AG09319 (cell line): ENCODE measurements around the gene LHX1.

ENCODE experiments used
- DNase-seq: peaks from one replicate; pipeline ENCODE4 v3.0.0-alpha.2; 2010; ENCODE audit warnings: low read depth; ENCODE audit errors: extremely low read depth
- CTCF ChIP-seq: IDR thresholded peaks from 2 replicates; pipeline ENCODE4 v1.5.1; 2011; ENCODE audit warnings: low read depth, mild to moderate bottlenecking, inconsistent platforms, low read length, moderate library complexity

Gene LHX1

GRCh38 chr17:36923814-36924221 lies 13.5 kb upstream of the LHX1 start:
- TF ChIP-seq CTCF, result no peak
- DNase-seq, result no peak

GRCh38 chr17:36926226-36926625 lies 11.0 kb upstream of the LHX1 start:
- no peak for TF ChIP-seq CTCF
- no peak for DNase-seq

DNA sequence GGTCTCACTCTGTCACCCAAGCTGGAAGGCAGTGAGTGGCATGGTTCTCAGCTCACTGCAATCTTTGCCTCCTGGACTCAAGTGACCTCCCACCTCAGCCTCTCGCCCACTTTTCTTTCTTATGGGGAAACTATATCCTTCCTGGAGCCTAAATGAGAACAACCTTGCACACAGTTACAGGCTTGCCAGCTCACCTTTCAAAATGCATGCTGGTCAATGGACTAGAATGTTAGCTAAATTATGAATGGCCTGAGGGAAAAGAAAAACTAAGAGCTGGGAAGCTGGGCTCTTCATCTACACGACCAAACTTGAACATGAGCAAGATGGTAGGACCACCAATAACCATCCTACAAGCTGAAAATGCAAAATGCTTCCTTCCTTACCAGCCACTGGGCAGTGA lies 10.6 kb upstream of the LHX1 start:
- TF ChIP-seq CTCF, result no peak
- DNase-seq, result no peak

DNA sequence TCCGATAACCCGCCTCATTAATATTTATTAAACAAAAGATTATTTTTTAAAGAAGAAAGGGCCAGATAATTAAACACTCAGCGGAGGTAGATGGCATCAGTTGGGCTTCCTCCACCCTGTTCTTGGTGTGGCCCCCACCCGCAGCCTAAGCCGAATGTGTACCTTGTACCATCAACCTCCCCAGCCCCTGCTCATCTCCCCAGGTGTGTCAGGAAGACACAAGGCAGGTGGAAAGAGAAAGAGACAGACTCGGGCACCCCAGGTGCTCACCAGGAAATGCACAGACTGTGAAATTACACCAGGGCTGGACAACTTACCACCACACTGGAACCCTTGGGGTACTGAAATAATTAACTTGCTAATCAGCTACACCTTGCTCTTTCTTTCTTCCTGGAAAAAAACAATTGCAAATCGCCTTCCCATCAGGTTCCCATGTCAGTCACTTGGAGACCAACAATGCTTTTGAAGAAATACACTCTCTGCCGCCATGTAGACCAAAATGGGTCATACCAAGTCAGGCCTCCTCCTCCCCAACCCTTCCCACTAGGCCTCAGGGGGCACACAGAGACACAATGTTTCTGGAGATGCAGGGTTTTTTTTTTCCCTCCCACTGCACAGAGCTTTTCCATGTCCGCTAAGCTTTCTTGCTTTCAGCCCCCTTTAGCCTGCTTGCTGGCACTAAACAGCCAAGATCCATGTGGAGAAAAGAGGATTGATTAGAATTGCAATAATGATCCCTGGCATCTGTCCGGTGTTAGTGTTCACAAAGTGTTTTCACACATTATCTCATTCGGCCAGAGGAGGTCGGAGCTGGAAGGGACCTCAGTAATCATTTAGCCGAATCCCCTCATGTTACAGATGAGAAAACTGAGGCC lies 8.6 kb upstream of the LHX1 start:
- TF ChIP-seq CTCF, result no peak
- no peak for DNase-seq

DNA sequence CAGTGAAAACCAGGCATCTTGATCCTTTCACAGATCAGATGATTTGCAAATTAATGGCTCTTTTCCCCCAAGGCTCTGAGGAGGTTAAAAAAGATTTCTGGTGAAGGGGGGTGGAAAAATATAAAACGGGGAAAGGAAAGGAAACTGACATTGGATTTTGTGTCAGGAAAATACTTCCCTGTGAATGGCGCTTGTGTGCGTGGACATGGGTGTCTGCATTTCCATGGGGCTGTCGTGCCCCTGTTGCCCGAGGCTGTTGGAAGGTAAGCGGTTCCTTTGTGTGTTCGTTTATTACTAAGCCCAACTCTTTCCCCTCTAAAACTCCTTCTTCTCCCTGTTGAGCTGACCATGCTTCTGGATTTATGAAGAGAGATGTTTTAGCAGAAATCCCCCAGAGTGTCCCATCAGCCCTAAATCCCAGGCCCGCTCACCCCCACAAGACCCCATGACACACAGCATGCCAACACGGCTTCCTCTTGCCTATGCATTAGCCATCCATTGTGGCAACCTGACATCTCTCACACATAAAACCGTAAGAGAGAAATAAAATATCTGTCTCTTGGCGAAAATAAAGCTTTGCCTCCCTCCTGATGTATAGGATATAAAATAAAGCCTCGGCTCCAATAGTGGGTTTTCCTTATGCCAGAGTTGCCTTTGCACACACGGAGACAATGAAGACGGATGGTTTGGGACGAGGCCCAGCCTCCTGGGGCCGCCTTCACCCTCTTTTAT lies 7.3 kb upstream of the LHX1 start:
- no peak for DNase-seq

GRCh38 chr17:36930583-36930900 lies 6.7 kb upstream of the LHX1 start:
- TF ChIP-seq CTCF, result no peak
- DNase-seq, result no peak

More for the DNA sequence above, 7.3 kb upstream of the LHX1 start:
- no peak for TF ChIP-seq CTCF

DNA sequence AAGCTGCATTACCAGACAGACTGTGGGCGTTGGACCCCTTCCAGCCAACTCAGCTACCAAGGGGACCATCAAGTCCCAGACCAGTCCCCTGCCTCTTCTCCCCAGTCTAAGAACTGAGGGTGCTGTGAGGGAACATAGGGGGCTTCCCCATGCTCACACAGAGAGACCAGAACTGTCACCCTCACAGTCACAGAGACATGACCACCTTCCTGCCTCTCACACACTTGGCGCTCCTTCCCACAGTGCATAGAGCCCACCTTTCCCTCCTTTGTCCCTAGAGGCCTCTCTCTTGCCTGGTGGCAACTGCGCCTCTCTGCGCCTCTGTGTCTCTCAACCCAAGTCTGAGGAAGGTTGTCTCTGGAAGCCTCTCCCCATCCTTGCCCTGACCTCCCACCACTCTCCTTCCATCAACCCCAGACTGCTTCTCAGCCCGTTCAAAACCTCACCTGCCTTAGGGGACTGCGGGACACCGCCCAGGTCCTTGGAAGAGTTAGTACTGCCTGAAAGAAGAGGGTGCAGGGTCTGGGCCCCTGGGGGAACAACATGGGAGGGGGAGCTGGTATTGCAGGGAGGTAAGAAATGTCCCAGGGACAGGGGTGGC lies 6.1 kb upstream of the LHX1 start:
- DNase-seq, result no peak
- no peak for TF ChIP-seq CTCF
